DLD1 (cell line): ENCODE measurements around the gene MX2.
"Not testable (repeated sequence)": the region's sequence is repeated elsewhere in the genome, so short reads cannot be mapped to it uniquely, and the experiment has no call there.

Source experiments
- in situ Hi-C: cut with HindIII; loops from 2 replicates; pipeline ENCODE4 v1.10.0; 2017; ENCODE audit warnings: low sequenced_read_pairs

The MX2 gene, protein sequence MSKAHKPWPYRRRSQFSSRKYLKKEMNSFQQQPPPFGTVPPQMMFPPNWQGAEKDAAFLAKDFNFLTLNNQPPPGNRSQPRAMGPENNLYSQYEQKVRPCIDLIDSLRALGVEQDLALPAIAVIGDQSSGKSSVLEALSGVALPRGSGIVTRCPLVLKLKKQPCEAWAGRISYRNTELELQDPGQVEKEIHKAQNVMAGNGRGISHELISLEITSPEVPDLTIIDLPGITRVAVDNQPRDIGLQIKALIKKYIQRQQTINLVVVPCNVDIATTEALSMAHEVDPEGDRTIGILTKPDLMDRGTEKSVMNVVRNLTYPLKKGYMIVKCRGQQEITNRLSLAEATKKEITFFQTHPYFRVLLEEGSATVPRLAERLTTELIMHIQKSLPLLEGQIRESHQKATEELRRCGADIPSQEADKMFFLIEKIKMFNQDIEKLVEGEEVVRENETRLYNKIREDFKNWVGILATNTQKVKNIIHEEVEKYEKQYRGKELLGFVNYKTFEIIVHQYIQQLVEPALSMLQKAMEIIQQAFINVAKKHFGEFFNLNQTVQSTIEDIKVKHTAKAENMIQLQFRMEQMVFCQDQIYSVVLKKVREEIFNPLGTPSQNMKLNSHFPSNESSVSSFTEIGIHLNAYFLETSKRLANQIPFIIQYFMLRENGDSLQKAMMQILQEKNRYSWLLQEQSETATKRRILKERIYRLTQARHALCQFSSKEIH

DNA sequence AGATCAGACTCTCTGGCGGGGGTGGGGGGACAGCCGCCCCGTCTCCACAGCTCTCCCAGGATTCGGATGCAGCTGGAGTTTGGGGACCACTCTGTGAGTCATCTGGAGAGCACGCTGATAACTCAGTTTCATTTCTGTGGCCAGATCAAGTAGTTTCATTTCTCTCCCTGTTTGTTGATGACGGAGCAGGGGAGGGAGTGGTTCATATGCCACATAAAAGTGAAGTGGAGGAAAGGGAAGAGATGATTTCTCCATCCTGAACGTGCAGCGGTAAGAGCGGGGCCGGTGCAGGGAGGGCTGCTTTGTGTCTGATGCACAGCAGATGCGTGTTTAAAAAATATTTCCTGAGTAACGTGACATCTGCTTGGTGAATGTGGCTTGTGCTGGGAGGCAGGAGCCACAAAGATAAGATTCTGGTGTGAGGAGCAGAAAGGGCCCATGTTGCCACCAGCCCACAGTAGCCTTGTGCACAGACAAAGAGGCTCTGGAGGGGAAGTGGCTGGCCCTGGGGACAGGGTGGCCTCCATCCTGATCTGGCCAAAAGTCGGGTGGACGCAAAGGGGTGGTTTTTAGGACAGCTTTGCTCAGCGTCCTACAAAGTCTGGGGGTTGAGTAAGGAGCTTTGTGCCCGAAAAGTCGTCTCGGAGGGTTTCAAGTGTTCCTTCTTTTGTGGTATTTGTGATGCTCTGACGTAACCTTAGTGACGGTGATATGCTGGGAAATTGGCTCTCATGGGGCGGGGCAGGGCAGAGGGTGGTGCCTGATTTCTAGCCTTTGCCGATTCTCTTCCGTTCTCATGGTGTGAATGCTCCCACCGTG lies at the start of gene MX2:
Gene MX2, plus strand, starts transcription at position 242 of the 819 bp plus-strand sequence. CDS start 14,880 bp downstream, outside the sequence.
- in situ Hi-C loops, result no loop called here

DNA sequence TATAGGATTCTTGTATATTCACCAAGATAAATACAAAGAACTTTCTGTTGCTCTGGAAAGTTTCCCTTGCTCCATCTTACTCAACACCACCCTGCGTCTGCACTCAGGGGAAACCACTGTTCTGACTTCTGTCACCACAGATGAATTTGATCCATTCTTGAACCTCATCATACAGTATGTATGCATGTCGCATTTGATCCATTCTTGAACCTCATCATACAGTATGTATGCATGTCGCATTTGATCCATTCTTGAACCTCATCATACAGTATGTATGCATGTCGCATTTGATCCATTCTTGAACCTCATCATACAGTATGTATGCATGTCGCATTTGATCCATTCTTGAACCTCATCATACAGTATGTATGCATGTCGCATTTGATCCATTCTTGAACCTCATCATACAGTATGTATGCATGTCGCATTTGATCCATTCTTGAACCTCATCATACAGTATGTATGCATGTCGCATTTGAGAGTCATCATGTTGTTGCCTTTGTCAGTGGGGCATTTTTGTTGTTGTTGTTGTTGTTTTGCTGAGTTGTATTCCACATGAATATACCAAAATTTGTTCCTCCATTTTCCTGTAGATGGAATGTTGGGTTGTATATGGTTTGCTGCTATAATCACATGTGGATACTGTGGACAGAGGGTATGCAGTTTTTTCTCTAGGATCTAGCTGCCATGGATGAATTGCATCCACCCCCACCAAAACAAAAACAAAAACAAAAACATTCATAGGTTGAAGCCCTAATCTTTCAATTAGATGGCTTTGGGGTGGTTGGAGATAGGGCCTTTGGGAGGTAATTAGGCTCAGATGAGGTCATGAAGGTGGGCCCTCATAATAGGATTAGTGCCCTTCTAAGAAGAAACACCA lies 48.3 kb upstream of the MX2 start:
- in situ Hi-C loops, result not testable (repeated sequence)

DNA sequence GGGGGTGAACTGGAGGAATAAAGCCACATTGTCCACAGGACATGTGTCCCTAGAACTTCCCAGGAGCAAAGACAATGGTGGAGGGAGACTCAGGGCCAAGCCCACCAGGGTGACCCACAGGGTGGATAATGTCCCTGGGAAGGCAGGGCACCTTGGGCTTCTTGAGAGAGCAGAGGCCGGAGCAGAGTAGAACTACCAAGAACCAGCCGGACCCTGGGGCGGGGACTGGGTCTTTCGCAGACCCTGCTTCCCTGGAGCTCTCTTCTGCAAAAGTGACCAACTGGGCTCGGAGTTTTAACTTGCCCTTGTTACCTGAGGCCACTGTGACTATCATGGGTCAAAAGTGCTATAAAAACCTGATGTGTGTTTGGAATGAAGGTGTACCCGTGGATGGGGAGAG lies 46.1 kb upstream of the MX2 start:
- in situ Hi-C loops, result no loop called here

DNA sequence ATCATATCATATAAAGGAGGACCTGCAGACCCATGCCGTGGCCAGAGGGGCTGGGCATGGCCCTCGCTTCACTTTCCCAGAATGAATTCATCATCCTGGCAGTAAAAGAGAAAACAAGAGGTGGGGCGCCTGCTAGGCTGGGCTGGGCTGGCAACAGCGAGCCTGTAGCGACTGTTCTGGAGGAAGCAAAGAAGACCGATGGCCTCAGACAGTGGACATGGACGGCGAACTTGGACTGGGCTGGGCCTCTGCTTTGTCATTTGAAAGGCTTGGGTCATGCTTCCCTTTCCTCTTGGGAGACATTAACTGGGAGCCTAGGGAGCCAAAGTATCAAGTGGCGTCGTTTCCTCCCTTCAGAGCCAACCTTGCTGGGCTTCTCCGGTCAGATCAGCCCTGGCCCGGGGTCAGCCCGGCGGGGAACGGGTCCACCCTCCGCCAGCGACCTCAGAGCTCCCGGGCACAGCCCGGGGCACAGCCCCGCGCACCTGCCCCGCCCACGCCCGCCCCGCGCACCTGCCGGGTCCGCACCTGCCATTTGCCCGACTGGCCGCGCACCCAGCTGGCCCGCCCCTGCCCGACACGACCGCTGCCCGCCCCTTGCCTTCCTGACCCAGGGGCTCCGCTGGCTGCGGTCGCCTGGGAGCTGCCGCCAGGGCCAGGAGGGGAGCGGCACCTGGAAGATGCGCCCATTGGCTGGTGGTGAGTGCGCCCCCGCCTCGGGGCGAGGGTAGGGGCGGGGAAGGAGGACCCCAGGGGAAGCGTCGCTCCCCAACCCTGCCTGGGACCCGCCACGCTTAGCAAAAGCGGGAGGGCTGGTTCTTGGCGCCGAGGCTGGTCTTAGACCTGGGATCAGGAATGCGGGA lies 45.4 kb upstream of the MX2 start, which contains the start of gene FAM3B:
Gene FAM3B, plus strand, starts transcription at position 602 of the 863 bp plus-strand sequence. Its CDS starts 79 bp downstream, at position 681.
- in situ Hi-C loops, result no loop called here

DNA sequence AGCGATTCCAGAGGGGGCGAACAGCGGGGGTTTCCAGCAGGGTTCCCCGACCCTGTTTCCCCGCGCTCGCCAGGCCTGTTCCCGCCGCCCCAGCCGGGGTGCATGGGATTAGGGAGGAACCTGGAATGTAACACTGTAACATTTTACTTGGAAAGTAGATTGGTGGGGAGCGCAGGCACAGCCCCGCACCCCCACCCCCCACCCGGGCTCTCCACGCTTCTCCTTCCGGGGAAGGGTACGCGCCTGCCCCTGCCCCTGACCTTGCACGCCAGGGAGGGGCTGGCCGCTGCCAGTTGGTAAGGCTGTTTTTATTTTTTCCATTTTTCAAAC lies 44.8 kb upstream of the MX2 start:
- in situ Hi-C loops, result no loop called here

DNA sequence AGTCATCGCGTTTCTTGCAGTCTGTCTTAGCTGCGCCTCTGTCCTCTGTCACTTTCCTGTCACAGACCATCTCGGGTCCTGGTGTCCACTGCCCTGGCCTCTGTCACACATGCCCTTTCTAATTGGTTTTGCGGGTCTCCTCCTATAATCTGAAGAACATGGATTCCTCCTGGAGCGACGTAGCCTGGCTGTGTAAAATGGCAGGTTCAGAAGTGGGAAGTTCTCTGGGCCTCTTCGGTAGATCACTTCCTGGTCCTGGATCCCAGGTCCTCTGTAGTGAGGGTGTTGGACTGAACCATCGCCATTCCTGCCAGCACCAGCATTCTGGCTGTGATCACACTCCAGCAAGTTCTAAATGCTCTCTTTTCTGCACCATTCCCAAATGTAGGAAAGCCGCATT lies 44.4 kb upstream of the MX2 start:
- in situ Hi-C loops, result no loop called here

DNA sequence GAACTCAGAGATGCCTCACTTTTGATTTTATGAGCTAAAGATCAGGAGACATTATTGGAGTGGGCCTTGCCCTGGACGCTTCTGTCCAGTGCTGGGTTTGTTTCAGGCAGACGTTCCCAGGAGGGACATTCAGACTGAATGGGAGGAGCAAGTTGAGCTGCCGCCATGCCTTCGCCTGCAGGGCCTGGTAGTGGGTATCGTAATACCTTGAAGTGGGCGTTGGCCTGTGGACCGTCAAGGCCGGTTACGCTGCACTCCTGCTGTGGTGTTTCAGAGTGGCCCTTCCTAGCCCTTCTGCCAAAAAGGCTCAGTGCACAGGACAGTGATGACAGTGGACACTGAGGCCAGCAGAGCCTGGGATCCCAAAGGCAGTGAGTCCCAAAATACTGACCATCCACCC lies 43.6 kb upstream of the MX2 start:
- in situ Hi-C loops, result no loop called here

DNA sequence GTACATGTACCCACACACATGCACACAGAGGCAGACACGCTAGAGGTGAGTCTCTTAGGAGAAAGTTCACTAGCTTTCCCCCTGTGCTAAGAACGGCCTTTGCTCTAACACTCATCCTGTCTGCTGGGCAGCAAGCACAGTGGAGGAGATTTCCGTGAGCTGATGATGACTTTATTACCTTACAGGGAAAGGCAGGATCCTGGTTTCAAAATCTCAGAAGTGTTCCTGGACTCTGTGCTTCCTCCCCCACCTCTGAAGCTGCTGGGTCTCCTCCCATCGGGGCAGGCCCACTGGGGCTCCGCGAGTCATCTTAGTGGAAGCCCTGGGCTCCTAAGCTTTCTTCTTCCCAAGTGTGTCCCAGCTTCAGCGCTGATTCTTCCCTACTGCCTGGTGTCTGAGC lies 42.6 kb upstream of the MX2 start:
- in situ Hi-C loops, result no loop called here

DNA sequence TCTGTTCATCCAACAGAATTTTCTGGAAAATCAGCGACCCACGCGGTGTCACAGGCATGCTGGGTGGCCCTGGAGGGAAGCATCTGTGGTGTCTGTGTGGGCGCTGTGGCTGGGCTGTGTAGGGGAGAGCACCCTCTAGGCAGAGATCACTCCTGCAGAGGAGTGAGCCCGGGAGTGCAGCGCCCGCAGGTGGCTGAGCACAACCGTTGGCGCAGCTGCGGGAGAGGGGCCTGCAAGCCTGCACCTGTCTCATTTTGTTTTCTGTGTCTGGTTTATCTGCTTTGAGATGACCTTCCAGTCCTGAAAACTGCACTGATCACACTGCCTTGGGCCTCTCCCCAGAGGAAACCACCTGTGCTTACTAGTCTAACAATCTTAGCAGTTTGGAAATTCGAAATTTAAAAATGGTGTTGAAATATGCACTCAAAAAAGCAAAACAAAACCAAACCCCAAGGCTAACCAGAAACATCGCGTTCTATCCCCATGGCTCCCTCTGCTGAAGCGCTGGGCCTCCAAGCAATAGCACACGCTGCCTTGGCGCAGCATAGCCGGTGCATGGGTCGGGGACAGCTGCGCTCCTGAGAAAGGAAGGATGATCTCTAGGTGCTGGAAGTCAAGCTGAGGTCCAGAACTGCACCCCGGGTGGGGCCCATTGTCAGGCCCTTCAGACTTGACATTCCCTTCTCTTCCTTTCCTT lies 40.5 kb upstream of the MX2 start:
- in situ Hi-C loops, result no loop called here

DNA sequence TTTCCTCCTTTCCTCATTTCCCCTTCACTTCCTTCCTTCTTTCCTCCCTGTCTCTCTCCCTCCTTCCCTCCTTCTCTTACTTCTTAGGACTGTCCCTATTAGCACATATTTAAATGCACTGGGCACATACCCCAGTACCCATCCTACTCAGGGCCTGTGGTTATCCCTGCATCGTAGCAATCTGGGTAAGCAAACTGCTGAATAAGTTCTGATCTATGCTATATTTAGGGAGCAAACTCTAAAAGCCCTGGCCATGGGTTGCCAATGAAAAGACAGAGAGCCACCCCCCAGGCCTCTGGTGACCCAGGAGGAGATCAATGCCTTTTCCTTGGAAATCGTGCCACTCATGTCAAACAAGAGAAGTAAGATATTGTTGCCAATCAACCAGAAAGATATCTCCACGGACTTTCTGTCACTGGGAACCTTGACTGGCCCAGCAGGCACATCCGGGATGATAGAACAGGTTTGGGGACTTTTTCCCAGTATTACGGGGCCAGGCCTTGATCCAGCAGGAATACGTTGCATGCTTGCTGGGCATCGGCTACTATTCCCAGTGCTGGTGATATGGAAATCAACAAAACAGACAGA lies 39.8 kb upstream of the MX2 start:
- in situ Hi-C loops, result no loop called here

DNA sequence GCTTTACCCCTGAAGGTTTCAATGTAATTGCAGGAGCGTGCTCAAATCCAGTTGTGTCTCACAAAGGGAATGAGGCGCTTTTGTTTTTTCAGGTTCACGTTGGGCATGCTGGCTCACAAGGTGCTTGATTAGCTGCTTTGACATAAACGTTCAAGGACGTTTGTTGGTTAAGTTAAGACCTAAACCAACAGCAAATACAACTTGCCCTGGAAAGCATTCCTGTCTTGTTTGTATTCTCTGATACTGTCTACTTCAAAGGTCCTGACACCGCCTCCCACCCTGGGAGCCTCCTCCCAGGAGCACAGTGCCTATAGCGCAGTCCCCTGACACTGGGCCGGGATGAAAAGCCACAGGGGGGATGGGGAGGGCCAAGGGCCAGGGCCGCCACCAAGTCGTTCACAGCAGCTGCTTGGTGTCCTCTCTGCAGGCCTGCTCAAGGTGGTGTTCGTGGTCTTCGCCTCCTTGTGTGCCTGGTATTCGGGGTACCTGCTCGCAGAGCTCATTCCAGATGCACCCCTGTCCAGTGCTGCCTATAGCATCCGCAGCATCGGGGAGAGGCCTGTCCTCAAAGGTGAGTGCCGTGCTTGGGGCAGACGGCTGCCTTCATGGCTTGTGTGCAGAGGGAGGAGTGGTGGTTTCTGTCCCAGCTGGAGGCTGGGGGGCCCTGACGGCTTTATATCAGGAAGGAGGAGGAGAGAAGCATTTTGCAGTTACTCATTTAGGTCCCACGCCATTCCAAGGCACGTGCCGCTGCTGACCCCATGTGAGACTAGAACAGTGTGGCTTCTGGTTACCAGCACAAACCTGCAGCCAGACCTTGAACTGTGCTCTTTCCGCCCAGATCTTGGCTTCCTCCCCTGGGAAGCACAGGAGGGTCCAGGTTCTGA lies 39.1 kb upstream of the MX2 start:
- in situ Hi-C loops, result no loop called here

DNA sequence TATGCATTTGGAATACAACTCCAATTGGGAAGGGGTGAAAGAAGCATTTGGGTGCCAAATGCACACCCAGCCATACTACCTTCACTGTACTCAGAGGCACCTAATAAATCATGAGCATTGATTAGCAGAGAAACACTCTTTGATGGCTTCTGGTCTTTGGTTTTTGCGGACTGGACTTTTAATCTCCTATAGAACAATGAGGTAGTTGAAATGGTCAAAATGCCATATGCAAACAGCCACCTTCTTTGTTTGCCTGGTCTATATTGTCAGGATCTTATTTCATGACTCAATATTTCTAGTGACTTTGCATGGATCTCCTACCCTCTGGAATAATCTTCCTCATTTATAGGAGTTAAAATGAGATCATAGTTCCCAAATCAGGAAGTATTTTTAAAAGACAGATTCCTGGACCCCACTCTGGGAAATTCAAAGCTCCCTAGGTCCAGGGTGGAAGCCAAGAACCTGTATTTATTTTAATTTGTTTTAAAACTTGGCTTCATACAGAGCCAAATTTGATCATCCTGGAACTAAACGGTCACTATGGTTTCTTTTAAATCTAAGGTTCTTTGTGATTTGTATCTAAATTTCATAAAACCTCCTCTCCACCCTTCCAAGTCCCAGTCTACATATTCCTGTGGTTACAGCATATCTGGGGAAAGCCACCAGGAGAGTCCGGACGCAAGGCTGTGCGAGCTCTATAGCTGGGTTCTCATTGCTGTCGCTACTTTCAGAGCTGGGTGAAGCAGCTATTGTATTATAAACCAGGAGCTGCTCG lies 36.5 kb upstream of the MX2 start:
- in situ Hi-C loops, result no loop called here

DNA sequence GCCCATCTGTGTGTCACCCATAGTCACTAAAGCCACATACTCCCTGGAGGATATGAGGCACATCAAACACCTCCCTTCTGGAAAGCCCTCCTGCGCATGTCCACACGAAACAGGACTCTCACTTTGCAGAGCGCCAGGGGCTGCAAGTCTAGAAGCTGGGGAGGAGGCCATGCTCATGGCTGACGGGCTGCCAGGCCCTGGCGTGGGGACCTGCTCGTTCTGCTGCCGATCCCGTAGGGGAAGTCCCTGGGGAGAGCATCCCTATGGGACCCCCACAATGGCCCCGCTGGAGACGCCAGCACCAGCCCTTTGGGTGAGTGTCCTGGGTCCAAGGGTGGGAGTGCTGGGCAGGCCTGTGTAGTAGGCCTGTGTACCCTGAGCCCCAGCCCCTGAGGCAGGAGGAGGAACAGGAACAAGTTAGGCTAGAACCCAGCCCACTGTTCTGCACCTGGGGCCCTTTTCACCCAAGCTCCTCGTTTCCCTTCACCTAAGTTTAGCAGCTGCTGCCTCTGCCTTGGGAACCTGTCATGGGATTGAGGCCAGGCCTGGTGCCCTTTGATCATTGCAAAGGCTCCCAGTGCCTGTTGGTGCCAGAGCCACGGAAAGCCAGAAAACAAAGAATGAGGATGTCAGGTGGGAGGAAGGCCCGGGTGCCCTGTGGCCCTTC lies 35.3 kb upstream of the MX2 start:
- in situ Hi-C loops, result no loop called here

DNA sequence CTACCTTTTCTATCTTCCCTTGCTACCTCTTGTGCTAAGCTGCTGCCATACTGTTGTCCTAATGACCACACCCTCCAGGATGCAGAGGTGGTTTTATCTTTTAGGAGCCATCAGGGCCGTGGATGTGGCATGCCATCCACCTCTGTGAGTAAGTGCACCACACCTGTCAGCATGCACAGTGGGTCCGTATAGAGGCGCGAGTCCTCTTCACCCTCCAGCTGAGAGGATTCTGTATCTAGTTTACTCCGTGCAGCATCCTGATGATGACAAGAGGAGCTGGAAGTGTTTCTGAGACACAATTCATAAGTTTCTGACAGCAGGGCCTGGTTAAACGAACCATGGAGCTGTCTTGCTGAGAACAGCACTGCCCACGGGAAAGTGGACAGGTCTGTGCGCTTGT lies 34.1 kb upstream of the MX2 start:
- in situ Hi-C loops, result no loop called here

DNA sequence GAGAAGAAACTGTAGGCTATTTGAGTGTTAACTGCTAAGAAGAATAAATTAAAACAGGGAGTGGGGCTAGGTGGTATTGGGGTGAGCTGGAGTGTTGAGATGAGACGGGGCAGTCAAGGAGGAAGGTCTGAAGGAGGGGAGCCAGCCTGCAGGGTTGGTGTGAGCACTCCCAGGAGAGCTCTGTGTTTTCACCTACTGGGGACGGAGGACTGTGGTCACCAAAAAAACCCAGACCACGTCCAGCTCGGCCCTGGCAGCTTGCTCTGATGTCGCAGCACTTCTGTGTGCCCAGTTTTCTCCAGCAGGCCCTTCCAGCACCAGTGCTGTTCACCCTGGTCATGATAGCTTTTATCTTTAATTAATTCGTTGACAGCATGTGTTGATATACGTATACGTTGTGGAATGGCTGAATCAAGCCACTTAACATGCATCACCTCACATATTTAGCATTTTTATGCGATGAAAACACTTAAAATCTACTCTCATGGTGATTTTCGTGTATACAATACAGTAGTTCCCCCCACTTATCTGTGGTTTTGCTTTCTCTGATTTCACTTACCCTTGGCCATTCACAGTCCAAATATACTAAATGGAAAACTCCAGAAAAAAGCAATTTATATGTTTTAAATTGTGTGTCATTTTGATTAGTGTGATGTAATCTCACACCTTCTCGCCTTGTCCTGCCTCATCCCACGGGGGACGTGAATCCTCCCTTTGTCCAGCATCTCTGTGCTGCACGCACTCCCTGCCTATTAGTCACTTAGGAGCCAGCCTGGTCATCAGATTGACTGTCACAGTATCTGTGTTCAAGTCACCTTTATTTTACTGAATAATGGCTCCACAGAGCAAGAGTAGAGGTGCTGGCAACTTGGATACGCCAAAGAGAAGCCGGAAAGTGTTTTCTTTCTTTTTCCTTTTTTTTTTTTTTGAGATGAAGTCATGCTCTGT lies 32.9 kb upstream of the MX2 start:
- in situ Hi-C loops, result no loop called here
